Gastroesophageal sphincter (tissue), 4 donors: ENCODE data around the gene ACTRT3. TPM values are rescaled to one million over a fixed set of nuclear protein-coding genes. Genes with fewer than 3 reads are reported as not detected.

ENCODE experiments used
- ATAC-seq: fragments of 150-250 bp; one replicate; pipeline ENCODE4 v1.9.1; 2016; ENCODE audit warnings: mild to moderate bottlenecking, moderate library complexity
- H3K27ac ChIP-seq, 4 donors: fragments of 200-600 bp; sonication (generic) in 3 of 4; 1 replicate in 3 of 4; 2 replicates in 1 of 4; pipeline ENCODE4 v1.5.1; 2016 to 2019
- H3K27me3 ChIP-seq: fragments of 200-600 bp; sonication (generic); one replicate; pipeline ENCODE4 v1.5.1; 2019
- H3K36me3 ChIP-seq, 2 donors: fragments of 200-600 bp; sonication (generic); one replicate each; pipeline ENCODE4 v1.5.1; 2019; ENCODE audit warnings: control low read depth in 1 of 2
- H3K4me1 ChIP-seq, 3 donors: fragments of 200-600 bp; sonication (generic); 1 replicate in 2 of 3; 2 replicates in 1 of 3; pipeline ENCODE4 v1.5.1; 2016 to 2019; ENCODE audit warnings: control low read depth in 2 of 3
- H3K4me3 ChIP-seq, 2 donors: fragments of 200-600 bp; sonication (generic); one replicate each; pipeline ENCODE4 v1.5.1; 2019; ENCODE audit warnings: mild to moderate bottlenecking in 1 of 2, moderate library complexity in 1 of 2
- H3K9me3 ChIP-seq, 3 donors: fragments of 200-600 bp; sonication (generic); one replicate each; pipeline ENCODE4 v1.5.1; 2017 to 2019; ENCODE audit warnings: control low read depth in 2 of 3
- EP300 ChIP-seq: sonication (generic); formaldehyde crosslinking; IDR thresholded peaks from one replicate; pipeline ENCODE4 v1.6.1; 2017; ENCODE audit warnings: antibody characterized with exemption, mild to moderate bottlenecking
- POLR2A ChIP-seq, 2 donors: fragments of 450-650 bp; IDR thresholded peaks; one replicate each; pipeline ENCODE4 v1.6.1; 2017; ENCODE audit warnings: antibody characterized with exemption in 2 of 2, mild to moderate bottlenecking in 2 of 2, moderate library complexity in 1 of 2
- POLR2AphosphoS5 ChIP-seq: sonication (generic); formaldehyde crosslinking; IDR thresholded peaks from one replicate; pipeline ENCODE4 v1.6.1; 2017; ENCODE audit warnings: antibody characterized with exemption
- WGBS, 2 donors: methylation state at CpG; one replicate each; pipeline ENCODE4 v1.1.5; 2018; ENCODE audit warnings: low coverage in 1 of 2; 5-methylcytosine and 5-hydroxymethylcytosine counted together
- total RNA-seq, 4 donors: library from RNA; depleted of rRNA; stranded (reverse); fragments of >200 nt; gene quantifications; one replicate each; pipeline ENCODE4 v1.1.0, GENCODE V29; 2016
- TF ChIP-seq, protein P1 (sequence below), 4 experiments: fragments of 200-600 bp in 2 of 4; fragments of 450-650 bp in 2 of 4; sonication (generic) in 1 of 4; IDR thresholded peaks; one replicate each; pipeline ENCODE4 v1.5.1; 2017 to 2019; ENCODE audit warnings: antibody characterized with exemption in 4 of 4, mild to moderate bottlenecking in 2 of 4, moderate library complexity in 2 of 4

ACTRT3 gene
- total RNA-seq, 4 donors from 2014 or later = 1.8 to 5.1 (median 4.5) TPM

DNA sequence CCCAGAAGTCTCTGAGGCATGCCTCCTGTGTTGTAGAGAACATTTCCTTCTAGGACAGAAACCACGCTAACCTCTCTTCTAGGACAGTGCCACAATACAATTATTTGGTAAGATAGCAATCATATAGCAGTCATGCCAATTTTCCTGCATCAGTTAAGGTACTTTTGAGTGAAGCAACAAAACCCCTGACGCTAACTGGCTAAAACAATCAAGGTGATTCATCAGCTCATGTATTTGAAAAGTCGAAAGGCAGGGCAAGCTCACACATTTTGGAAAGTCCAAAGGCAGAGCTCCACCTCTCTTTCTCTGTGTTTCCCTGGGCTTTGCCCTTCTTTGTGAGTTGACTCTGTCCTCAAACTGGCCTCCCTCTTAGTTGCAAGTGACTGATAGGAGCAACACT lies 14.7 kb downstream of the ACTRT3 start:
- H3K27me3 ChIP-seq = no peaks in the 10 kb centered on the region
- TF ChIP-seq POLR2A (IDR thresholded peaks at IDR 0.05) (no peak), EP300 (no peak), POLR2AphosphoS5 (no peak)
- TF ChIP-seq, protein P1, sequence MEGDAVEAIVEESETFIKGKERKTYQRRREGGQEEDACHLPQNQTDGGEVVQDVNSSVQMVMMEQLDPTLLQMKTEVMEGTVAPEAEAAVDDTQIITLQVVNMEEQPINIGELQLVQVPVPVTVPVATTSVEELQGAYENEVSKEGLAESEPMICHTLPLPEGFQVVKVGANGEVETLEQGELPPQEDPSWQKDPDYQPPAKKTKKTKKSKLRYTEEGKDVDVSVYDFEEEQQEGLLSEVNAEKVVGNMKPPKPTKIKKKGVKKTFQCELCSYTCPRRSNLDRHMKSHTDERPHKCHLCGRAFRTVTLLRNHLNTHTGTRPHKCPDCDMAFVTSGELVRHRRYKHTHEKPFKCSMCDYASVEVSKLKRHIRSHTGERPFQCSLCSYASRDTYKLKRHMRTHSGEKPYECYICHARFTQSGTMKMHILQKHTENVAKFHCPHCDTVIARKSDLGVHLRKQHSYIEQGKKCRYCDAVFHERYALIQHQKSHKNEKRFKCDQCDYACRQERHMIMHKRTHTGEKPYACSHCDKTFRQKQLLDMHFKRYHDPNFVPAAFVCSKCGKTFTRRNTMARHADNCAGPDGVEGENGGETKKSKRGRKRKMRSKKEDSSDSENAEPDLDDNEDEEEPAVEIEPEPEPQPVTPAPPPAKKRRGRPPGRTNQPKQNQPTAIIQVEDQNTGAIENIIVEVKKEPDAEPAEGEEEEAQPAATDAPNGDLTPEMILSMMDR (IDR thresholded peaks at IDR 0.05) = no peak
- H3K4me3 ChIP-seq = no peak overlapping the region
- H3K36me3 ChIP-seq = no peaks in the 10 kb centered on the region
- WGBS, 2 donors = 90 to 94% methylated on average over 2 to 3 of the region's 3 CpGs
- H3K9me3 ChIP-seq = no peaks in the 10 kb centered on the region
- no peak for ATAC-seq
- no peaks in the 10 kb centered on the region for H3K4me1 ChIP-seq
- H3K27ac ChIP-seq = no peak overlapping the region

DNA sequence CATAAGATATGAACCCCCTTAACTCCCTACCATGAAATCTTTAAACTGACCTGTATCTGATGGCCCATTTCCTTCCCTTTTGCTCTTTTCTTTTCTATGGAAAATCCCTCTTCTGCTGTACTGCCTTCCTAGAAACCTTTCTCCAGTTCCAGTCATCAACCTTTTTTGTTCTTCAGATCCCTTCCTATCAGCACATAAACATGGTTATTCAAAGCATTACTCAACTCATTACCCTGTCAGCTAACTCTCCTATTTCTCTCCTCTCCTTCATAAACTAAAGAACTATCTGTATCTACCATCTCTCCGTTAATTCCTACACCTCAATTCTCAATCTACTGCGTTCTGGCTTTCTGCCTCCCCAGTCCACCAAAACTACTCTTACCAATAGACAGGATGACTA lies 17.5 kb downstream of the ACTRT3 start:
- Histone ChIP-seq H3K4me3 (no peak overlapping the region), H3K4me1 (no peaks in the 10 kb centered on the region), H3K27me3 (no peaks in the 10 kb centered on the region), H3K36me3 (no peaks in the 10 kb centered on the region), H3K27ac (no peak overlapping the region), H3K9me3 (no peaks in the 10 kb centered on the region)
- ATAC-seq = no peak
- 47 to 100% methylated on average over 1 to 2 of the region's 2 CpGs for WGBS, 2 donors
- TF ChIP-seq POLR2A (IDR thresholded peaks at IDR 0.05) = no peak
- no peak for TF ChIP-seq EP300
- no peak for TF ChIP-seq POLR2AphosphoS5
- TF ChIP-seq, protein P1 (IDR thresholded peaks at IDR 0.05) = no peak

- Histone ChIP-seq H3K9me3 (no peaks in the 10 kb centered on the region), H3K36me3 (no peaks in the 10 kb centered on the region), H3K27ac (no peak overlapping the region), H3K27me3 (no peaks in the 10 kb centered on the region), H3K4me3 (no peak overlapping the region), H3K4me1 (no peaks in the 10 kb centered on the region)
- WGBS, 2 donors = 44 to 81% methylated on average over 2 of the region's 2 CpGs
- ATAC-seq = no peak
- no peak for TF ChIP-seq POLR2AphosphoS5
- TF ChIP-seq EP300 = no peak
- no peak for TF ChIP-seq POLR2A (IDR thresholded peaks at IDR 0.05)
- TF ChIP-seq, protein P1 (IDR thresholded peaks at IDR 0.05) = no peak
Measured at GRCh38 chr3:169750665-169751064, 18.7 kb downstream of the ACTRT3 start.

- ATAC-seq = no peak
- TF ChIP-seq, protein P1 (IDR thresholded peaks at IDR 0.05) = no peak
- TF ChIP-seq EP300 (no peak), POLR2A (IDR thresholded peaks at IDR 0.05) (no peak), POLR2AphosphoS5 (no peak)
- peaks cover 0 to 5% (median 0%) of the 10 kb centered on the region in 3 donors for H3K4me1 ChIP-seq
- H3K9me3 ChIP-seq = no peaks in the 10 kb centered on the region
- H3K36me3 ChIP-seq = no peaks in the 10 kb centered on the region
- 78 to 85% methylated on average over 3 of the region's 3 CpGs for WGBS, 2 donors
- no peaks in the 10 kb centered on the region for H3K27me3 ChIP-seq
- H3K27ac ChIP-seq = no peak overlapping the region
- no peak overlapping the region for H3K4me3 ChIP-seq
Measured at GRCh38 chr3:169748670-169749069, 20.7 kb downstream of the ACTRT3 start.

GRCh38 chr3:169746924-169747323 lies 22.4 kb downstream of the ACTRT3 start:
- WGBS, 2 donors = 69% methylated on average over 5 of the region's 6 CpGs; no CpG with 5 or more reads in 1 of the 2 donors
- H3K4me3 ChIP-seq = no peak overlapping the region
- no peaks in the 10 kb centered on the region for H3K27me3 ChIP-seq
- H3K27ac ChIP-seq = no peak overlapping the region
- no peak for TF ChIP-seq POLR2AphosphoS5
- TF ChIP-seq EP300 = no peak
- TF ChIP-seq, protein P1 (IDR thresholded peaks at IDR 0.05) = no peak
- no peak for TF ChIP-seq POLR2A (IDR thresholded peaks at IDR 0.05)
- no peaks in the 10 kb centered on the region for H3K36me3 ChIP-seq
- no peaks in the 10 kb centered on the region for H3K9me3 ChIP-seq
- peaks cover 0 to 5% (median 0%) of the 10 kb centered on the region in 3 donors for H3K4me1 ChIP-seq
- no peak for ATAC-seq
